HG02970 (cell line): ENCODE data around the gene GNS.
"Not testable (repeated sequence)": the region's sequence is repeated elsewhere in the genome, so short reads cannot be mapped to it uniquely, and the experiment has no call there.

Experiments
- ATAC-seq: cut with Tn5 transposase; IDR thresholded peaks from one replicate; pipeline ENCODE4 v1.9.1; 2021; ENCODE audit warnings: mild to moderate bottlenecking, moderate library complexity, moderate number of reproducible peaks; ENCODE audit not compliant: unreplicated experiment, low FRiP score

Gene GNS

DNA sequence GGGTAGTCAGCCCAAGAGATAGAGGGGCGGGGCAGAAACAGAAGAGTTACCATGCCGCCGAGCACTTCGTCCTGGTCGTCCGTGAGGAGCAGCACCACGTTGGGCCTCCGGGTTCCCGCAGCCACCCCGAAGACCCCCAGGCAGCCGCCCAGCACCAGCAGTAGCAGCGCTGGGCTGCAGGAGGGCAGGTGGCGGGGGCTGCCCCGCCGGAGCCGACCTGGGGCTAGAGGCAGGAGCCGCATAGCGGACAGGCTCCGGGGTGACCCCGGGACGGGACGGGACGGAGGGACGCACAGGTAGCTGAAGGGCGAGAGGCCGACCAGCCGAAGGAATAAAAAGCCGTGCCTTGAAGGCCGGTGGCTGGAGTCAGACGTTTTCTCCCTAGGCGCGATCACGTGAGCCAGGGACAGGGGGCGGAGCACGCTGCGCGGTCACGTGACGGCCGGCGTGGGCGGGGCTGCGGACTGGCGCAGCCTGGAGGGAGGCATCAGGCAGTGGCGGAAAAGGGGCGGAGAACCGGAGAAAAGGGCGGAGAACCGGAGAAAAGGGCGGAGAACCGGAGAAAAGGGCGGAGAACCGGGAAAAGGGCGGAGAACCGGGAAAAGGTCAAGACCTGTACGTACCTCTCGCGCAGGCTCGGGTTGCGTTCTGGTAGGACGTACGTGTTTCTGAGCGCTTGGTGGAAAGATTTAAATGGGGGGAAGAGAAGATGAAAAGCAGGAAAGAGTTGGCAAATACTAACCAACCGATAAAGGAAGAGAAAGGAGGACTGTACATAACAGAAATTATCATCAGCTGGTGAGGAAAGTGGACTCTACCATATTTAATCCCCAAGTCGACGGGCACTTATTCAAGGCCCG lies at the start of gene GNS:
TSS of gene GNS (minus strand) at position 372 of the 860 bp plus-strand sequence. CDS start at position 242, 130 bp downstream.
- ATAC-seq: peak; percentile 90

DNA sequence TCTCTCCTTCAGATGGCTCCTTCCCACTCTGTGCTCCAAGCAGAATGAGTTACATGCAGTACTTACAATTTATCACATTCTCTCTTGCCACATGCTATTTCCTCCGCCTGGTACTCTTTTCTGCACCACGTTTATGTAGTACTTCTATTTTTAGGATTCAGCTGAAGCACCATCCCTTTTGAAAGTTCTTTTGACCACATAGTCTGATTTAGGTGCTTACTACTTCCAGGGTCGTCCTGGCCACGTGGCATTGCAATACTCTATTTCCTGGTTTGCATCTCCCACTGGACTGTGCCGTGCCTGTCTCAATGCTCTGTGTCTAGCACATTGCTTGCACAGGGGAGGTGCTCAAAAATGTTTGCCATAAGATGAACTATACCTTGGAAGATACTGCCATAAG lies 48.9 kb upstream of the GNS start:
- no peak for ATAC-seq

DNA sequence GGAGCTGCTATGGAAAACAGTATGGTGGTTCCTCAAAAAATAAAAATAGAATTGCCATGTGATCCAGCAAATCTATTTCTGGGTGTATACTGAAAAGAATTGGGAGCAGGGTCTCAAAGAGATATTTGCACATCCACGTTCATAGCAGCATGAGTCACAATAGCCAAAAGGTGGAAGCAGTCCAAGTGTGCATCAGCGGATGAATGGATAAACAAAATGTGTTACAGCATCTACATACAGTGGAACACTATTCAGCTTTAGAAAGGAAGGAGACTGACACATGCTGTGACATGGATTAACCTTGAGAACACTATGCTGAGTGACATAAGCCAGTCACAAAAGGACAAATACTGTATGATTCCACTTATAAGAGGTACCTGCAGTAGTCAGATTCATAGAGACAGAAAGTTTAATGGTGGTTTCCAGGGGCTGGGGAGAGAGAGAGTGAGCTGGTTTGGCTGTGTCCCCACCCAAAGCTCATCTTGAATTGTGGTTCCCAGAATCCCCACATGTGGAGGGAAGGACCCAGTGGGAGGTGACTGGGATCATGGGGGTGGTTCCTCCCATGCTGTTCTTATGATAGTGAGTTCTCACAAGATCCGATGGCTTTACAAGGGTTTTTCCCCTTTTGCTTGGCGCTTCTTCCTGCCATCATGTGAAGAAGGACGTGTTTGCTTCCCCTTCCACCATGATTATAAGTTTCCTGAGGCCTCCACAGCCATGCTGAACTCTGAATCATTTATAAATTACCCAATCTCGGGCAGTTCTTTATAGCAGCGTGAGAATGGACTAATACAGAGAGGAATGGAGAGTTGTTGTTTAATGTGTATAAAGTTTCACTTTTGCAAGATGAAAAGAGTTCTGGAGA lies 47.6 kb upstream of the GNS start:
- ATAC-seq: no peak

DNA sequence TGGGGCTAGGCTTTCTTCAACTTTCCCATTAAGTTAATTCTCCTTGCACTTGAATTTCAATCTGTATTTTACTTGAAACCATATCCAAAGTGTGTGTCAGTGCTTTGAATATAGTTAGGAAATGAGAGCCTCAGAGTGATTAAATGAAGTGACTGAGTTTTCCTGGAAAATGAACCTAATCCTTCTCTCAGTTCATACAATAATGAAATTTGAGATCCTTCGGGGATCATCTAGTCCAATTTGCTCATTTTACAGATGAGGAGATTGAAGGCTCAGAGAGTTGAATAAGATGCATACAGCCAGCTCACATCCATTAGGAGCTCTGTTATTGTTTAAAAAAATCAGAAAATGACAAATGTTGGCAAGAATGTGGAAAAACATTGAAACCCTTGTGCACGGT lies 47.0 kb upstream of the GNS start:
- ATAC-seq: no peak

DNA sequence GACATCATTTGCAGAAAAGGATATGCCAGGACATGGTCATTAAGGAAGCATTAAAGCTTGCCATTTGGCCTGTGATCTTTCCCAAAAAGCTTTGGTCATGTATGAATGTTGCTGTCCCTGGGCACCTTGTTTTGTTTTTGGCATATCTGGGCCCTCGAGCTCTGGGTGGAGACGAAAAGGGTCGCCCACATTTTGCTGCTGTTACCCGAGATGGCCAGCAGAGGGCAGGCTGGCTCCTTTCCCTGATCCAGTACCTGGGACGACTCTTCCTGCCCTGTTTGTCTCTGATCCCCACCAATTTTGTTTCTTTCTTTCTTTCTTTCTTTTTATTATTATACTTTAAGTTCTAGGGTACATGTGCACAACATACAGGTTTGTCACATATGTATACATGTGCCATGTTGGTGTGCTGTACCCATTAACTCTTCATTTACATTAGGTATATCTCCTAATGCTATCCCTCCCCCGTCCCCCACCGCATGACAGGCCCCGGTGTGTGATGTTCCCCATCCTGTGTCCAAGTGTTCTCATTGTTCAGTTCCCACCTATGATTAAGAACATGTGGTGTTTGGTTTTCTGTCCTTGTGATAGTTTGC lies 43.1 kb upstream of the GNS start:
- not testable (repeated sequence) for ATAC-seq

DNA sequence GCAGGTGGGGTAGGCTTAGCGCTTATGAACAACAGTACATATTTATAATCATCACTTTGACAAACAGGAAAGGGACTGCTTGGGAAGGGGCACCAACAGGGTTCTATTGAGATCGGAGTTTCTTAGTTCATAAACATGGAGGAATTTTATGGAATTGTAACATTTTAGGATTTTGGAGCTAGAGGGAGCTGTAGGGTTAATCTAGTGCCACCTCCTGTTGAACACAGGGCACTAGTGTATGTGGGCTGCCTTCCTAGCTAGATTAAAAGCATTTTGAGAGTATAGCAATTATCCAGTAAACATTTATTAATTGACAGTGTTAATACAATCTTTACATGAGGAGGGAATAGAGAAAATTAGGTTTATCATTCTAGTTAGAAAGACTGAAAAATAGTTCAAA lies 42.2 kb upstream of the GNS start:
- no peak for ATAC-seq

DNA sequence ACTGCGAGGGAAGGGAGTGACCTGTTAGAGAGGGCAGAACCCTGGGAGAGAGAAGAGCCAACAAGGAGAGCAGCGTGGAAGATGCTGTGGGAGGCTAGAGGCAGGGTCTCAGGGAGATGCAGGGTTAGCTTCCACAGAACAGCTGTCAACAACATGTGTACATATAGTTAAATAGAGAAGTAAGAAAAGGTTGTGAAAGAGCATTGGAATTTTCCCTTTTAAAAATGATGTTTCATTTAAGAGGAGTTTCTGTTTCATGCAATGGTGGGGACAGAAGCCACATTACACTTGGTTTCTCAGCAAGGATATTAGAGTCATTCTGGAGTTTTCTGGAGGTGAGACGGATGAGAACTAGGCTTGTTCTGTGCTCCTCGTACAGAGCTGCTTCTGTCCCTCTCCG lies 41.4 kb upstream of the GNS start:
- ATAC-seq: no peak

DNA sequence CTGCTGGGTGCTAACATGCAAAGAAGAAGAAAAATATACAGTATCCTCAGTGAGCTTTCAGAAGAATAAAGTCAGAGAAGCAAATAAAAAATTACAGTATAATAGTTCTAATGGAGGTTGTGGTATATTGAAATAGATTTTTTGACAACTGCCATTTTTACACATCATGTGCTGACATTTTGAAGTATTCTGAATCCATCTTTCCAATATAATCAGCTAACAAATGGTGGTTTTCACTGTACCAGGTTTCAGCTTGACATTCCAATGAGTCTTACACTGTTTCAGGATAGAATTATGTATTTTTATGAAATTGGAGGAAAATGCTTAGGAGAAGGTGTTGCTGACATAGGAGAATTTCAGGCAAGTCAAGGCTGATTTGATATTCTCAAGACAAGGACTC lies 39.0 kb upstream of the GNS start:
- ATAC-seq: no peak

DNA sequence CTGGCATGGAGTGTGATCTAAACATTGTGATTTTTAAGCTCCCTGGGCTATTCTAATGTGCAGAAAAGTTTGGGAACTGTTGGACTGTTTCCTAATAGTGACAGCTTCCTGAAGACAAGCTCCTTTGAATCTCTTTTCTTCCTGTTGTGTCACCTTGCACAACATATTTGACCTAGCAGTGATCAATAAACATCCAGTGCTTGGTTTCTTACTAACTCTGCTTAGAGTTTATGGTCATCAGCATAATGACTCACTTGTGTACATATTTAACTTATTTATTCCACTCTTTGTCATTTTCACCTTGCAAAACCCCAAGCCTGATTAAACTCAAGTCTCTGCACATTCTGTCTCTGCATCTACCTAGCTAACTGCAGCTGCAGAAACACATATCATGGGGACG lies 38.0 kb upstream of the GNS start:
- no peak for ATAC-seq

DNA sequence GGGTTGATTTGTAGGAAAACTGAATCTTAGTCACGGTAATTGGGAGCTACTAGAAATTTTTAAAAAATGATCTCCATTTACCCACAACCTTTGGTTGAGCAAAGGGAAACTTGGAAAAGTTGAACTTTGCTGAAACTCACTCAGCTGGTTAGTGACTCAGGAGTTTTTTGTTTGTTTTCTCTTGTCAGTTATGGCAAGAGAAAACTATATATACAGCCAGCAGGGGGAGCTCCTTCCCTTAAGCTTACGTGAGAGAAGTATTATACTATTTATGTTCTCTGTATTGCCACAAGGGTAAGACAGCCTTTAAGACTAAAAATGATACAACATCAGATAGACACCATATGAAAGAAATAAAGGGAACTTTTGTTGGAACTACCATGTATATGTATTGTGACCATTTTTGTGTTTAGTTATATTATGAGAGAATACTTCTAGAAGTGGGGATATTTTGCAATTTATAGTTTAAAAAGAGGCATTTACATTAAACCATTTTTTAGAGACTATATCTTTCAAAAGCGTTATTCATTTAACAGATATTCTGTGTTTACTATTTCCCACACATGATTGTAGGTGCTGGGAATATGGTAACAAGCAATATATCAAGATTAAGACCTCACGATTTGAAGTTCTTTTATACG lies 37.1 kb upstream of the GNS start:
- no peak for ATAC-seq

DNA sequence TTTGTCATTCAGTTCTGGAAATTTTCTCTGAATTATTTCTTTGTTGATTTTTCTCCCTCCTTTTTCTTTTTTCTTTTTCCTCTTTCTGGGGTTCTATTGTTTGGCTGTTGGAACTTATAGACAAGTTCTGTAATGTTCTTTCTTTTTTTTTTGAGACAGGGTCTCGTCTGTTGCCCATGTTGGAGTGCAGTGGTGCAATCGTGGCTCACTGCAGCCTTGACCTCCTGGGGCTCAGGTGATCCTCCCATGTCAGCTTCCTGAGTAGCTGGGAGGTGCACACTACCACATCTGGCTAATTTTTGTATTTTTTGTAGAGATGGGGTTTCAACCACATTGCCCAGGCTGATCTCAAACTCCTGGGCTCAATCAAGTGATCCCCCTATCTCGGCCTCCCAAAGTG lies 35.1 kb upstream of the GNS start:
- no peak for ATAC-seq

DNA sequence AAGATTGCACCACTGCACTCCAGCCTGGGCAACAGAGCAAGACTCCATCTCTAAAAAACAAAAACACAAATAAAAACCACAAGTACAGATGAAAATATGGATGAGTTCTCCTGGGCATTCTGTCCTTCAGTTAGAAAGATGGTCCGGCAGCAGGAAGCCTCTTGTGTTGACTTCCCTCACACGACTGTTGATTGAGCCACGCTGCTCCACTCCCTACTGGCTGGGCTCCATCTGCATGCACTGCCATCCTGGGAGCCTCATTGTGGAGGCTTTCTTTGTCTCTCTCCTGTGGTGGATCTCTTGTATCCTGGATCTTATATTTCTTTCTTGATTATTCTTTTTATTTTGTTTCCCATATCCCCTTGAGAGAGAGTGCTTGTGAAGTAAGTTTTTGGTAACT lies 34.4 kb upstream of the GNS start:
- no peak for ATAC-seq

DNA sequence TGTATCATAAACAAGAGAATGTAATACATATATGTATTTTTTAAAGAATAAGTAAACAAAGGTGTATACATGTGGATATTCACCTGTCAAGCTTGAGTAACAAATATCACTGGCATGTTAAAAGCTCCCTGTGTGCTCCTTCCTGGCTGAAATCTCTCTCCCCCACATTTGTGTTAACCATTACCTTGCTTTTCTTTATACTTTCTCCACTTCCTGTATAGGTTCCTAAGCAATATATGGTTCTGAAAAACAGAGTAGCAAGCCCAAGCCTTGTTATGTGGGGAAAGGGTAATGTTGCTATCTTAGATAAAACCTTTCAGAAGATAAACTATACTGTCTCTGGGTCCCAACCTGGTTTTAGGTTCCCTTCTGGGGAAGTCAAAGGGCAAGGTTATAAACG lies 32.9 kb upstream of the GNS start:
- no peak for ATAC-seq

DNA sequence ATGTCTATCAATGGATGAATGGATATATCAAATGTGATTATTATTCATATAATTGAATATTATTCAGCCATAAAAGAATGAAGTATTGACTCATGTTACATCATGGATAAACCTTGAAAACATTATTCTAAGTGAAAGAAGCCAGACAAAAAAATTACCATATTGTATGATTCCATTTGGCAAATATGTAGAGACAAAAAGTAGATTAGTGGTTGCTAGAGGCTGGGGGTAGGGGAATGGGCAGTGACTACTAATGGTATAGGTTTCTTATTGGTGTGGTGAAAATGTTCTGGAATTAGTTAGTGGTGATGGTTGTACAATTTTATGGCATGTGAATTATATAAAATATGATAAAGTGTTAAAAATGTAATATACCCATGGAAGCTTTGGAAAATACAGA lies 31.8 kb upstream of the GNS start:
- ATAC-seq: no peak

DNA sequence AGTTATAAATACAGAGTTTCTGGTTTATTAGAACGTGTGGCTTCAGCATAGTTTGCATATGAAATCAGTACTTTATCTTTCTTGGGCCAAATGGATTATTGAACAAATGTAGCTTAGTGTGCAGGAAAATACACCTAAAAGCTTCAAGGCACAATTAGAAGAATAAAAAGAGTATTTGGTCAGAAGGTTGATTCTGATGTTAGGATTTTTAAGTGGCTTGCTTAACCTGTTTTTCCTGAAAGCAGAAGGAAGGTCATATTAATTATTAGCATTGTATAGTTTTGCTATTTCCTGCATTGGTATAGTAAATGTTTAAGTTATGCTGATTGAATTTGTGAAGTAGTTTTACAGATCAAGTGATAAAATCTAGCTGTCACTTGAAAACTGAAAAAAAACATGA lies 31.0 kb upstream of the GNS start:
- ATAC-seq: no peak

DNA sequence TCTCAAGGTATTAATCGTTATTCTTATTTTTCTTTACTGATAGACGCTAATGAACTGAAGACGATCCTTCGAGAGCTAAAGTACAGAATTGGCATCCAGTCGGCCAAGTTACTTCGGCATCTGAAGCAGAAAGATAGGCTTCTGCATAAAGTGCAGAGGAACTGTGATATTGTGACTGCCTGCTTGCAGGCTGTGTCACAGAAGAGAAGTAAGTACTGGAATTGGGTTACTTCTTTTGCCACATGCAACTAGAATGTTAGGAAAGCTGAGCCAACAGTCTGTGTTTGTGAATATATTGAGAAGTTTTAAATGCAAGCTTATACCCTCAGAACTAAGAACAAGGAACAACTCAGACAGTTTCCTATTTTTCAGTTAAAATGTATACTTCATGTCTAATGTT lies 26.6 kb upstream of the GNS start:
- no peak for ATAC-seq

DNA sequence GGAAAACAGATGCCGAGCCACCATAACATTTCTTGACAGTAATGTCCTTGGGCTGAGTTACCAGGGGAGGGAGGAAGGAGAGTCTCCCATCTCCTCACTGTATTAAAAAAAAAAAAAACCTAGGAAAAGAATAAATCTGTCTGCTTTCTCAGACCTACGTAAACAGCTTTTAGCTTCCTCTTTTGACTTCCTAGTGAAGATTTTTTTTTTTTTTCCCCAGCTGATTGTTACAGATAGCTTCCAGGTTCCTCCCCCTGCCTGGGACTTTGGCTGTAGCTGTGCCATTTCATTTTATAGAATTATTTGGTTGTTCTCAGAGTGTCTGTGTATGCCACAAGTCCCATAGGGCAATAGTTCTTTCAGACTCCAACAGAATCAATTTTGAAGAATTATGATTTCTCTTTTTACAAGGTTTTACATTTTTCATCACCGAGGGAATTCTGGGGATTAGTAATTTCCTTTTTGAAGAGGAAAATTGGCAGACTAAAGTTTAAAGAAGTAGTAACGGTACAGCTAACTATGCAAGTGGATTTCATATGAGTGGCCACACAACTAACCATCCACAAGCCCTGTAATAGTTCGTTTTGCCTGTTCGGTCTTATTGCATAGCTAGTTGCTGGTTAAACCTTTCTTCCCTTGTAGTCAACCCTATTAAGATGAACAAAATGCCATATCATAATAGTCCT lies 23.1 kb upstream of the GNS start:
- no peak for ATAC-seq

DNA sequence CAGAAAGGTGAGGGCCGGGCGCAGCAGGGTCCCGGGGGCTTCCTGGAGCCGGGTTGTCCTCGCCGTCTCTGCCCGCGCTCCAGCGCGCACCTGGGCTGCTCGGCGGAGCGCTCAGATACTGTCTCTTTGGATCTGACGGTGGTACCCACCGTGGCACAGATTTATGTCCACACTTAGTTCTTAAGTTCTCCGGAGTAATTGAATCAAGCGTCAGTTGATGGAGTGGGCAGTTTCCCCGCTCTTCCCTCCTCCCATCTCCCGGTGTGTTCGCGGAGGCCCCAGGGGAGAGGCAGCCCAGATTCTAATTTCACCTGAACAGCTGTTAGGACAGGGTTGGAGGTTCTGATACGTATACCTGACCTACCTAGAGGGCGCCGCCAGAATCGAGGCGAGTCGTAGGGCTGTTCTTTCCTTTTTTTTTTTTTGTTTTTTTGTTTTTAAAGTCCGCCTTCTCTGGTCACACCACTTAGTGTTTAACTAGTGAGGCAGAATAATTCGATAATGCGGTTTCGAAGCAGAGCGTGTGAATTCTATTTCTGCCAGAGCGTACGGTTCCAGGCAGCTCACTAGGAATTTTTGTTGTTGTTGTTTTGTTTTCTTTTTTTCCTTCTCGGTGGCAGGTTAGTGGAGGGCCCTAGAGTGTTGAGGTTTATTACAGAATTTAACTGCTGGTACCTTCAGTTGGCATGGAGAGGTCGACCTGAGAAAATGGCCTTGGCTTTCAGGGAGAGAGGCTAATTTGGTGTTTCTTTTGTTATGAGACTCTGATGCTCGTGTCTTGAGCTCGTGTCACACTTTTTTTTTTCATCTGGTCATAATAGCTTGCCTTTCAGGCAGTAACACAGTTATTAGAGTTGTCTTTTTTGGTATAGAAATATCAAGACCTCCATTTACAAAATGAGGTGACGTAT lies 22.3 kb upstream of the GNS start:
- ATAC-seq: no peak
